GM18517 (cell line): Measurements from ENCODE around the gene SAYSD1.
A peak's percentile ranks its signal among the peaks of the same experiment; 100 is the strongest.
"Not testable (repeated sequence)": the region's sequence is repeated elsewhere in the genome, so short reads cannot be mapped to it uniquely, and the experiment has no call there.

Source experiments
- ATAC-seq: cut with Tn5 transposase; IDR thresholded peaks from one replicate; pipeline ENCODE4 v1.9.1; 2021; ENCODE audit warnings: mild to moderate bottlenecking, moderate library complexity; ENCODE audit not compliant: unreplicated experiment

Gene SAYSD1

DNA sequence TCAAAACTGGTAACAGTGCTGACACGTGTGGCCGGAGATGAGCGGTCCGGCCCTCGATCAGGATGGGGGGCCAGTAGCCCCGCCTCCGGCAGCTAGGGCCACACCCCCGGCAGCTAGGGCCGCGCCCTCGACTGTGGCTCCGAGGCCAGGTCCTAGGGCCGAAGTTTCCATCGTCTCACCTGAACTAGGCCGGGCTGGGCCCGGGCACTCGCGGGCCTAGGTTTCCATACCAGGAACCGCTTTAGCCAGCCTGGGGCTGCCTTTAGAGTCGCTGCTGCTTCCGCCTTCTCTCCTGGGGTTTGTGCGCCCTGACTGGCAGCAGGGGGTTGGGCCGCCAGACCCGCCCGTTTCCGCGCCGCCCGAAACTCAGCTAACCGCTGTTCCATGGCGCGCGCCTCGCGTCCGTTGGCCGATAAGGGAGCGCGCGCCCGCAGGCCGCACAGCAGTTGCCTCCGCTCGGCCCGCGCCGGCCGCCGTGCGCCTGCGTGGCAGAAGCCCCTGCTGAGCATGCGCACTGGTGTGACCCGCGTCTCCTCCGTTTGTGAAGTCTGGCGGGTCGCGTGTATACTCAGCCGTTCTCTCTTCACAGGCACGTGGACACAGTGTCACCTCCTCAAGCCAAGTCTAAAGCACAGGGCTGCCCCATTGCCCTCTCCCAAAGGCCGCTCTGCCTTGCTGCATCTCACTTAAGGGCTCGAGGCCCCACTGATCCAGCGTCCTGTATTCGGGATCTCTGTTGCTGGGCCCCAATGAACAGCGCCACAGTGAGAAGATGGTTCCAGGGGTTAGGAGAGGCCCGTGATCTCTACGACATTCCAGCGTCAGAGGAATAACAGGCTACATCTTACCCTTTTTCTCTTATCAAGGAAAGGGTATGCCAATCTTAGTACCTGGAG, at the start of gene SAYSD1:
Gene SAYSD1 (minus strand): TSS at position 483 of the 896 bp plus-strand sequence. CDS start 97 bp downstream, at position 386.
- peak; percentile 93 for ATAC-seq

GRCh38 chr6:39157511-39157910, 42.5 kb upstream of the SAYSD1 start:
- no peak for ATAC-seq

DNA sequence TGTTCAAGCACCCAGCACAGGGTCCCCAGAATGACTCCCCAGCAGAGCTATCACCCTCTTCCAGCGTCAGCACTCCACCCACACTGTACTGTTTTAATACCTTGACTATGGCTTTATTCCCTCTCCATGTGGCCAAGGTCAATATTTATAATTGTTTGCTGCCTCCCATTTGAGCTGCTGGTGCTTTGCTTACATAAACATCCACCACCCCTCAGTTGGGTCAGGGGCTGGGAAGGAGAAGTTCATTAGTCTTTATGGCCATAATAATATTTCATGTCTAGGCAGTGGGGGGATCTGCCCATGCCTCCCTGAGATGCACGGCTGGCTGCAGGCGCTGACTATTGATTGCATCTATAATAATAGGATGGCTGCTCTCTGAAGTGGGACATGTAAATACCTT, 41.8 kb upstream of the SAYSD1 start:
- ATAC-seq = no peak

DNA sequence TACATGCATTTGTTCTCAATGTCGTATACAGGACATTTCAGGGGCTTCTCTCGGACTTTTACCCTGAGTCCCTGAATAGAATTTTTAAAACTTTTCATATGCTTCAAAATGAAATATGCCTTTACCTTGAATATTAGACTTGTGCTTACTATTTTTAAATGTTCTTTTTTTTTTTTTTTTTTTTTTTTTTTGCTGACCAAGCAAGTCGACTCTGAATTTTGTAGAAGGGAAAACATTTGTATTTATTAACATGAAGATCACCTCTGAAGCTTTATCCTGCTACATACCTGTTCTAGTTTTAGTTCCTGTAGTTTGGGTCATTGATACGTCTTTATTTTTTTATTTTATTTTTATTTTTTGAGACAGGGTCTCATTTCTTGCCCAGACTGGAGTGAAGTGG, 39.7 kb upstream of the SAYSD1 start:
- no peak for ATAC-seq

DNA sequence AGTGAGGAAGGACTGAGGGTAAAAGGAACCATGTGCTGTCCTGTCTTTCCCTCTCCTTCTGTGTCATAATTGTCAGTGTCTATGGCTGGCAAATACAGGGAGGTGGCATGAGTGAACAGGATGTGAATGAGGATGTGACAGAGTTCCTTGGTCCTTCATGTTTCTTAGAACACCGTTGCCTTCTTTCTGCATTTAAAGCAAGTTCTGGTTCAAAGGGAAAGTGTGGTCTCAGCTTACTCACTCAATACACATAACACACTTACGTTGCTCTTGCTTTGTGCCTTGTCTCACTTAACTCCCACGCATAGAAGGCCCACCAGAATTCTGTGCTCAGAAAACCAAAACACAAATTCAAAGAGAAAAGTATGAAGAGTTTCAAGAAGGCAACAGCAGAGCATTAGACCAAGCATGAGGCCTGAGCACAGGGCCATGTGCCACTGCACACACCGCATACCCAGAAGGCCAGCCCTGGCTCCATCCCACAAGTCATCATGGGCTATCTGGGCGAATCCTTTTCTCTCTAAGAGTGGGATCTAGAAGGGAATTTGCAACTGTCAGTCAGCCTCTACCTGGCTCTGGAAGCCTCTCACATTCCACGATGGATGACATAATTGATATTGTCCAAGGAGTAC, 38.9 kb upstream of the SAYSD1 start:
- ATAC-seq = no peak

DNA sequence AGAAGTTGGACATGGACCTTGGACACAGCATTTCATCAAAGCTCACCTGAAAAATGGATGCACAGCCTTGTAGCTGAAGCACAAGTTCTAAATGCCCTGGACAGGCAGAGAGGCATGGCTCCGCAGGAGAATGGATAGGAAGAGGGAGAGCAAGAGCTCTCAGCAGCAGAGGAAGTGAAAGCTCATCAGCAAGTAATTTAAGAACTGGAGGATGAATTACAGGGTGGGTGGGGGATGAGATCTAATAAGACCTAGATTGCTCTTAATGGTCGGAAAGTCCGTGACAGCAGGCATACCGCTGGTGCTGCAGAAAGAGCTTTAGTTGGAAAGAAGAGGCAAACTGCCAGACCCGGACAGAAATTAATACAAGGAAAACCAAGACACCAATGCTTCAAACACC, 37.3 kb upstream of the SAYSD1 start:
- no peak for ATAC-seq

DNA sequence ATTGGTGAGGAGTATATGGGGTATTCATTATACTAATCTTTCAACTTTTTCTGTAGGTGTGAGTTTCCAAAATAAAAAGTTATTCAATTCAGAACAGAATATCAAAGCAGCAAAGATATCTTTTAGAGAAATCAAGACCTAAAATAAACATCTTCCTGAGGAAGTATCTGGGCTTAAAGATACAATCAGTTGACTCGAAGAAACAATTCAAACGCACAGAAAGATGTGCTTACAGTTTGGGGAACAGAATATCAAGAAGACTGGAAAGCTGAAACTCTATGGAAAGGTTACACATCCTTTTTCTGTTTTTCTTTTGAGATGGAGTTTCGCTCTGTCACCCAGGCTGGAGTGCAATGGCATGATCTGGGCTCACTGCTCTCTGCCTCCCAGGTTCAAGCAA, 36.2 kb upstream of the SAYSD1 start:
- no peak for ATAC-seq

GRCh38 chr6:39144481-39145173, 29.6 kb upstream of the SAYSD1 start:
- ATAC-seq = no peak

DNA sequence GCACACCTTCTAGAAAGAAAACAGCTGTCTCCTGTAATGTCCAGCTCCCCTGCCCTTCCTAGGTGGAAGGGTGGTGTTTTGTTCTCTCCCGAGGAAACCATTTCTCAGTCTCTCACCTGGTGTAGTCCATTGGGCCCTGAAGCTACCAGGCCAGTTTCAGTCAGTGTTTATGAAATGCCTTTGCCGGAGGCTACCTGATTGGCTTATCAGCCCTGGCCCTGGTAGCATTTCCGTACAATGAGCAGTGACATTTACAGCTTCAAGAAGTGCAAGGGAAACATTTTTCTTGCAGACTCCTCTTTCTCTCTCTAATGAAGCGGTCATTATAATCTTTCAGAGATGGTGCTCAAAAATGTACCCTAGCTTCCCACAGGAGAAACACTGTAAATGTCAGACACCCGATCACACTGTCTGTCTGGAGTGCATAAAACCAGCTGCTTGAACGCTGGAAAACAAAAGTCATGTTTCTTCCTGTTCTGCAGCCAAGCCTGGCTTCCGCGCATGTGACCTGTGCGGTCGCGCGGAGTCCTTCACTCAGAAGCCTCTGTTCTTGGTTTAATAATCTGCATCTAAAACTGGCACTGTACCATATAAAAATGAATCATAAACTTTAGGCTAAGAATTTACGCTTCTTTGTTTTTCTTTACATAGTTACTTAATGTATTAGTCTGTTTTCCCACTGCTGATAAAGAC, 28.4 kb upstream of the SAYSD1 start:
- no peak for ATAC-seq

GRCh38 chr6:39140556-39141167, 25.7 kb upstream of the SAYSD1 start:
- no peak for ATAC-seq

DNA sequence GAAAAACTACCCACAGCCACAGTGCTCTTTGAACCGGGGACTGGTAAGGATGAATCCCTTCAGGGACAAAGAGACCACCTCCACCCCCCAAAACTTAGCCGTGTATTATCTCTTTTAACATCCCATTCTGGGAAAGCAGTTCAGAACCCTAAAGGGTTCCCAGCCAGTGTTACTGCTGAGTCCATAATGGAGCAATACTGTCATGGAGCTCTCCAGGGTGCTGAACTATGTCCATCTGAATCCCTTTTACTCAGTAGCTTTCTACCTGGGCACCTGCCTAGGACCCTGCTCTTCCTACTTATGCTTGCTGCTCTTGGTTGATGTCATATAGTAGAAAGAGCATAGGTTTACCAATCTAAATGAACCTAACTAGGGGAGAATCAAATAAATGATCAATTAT, 22.3 kb upstream of the SAYSD1 start:
- ATAC-seq = no peak

- not testable (repeated sequence) for ATAC-seq
Observed at GRCh38 chr6:39136207-39136606, 21.2 kb upstream of the SAYSD1 start.

- not testable (repeated sequence) for ATAC-seq
Observed at GRCh38 chr6:39134761-39135160, 19.8 kb upstream of the SAYSD1 start.

DNA sequence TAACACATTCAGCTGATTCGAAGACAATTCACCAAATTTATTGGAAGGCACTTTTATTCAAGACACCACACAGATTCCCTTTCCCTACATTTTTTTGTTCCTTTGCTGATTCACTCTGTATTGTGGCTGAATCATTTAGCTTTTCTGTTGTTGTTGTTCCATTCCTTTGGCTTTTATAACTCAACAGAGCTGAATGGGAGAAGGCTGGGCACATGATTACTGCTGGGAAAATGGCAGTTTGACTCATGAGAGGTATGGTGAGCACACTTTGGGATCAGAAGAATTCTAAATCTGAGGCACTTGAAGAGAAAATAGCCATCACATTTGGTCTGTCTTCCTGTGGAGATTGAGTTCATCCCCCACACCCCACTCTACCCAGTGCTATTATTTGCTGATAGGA, 15.7 kb upstream of the SAYSD1 start:
- ATAC-seq = no peak

- no peak for ATAC-seq
Observed at GRCh38 chr6:39128832-39129231, 13.8 kb upstream of the SAYSD1 start.

GRCh38 chr6:39128106-39128505, 13.1 kb upstream of the SAYSD1 start:
- no peak for ATAC-seq

GRCh38 chr6:39124114-39124513, 9.1 kb upstream of the SAYSD1 start:
- ATAC-seq = no peak

- no peak for ATAC-seq
Observed at GRCh38 chr6:39118921-39119320, 3.9 kb upstream of the SAYSD1 start.

GRCh38 chr6:39114388-39114703, 640 bp downstream of the SAYSD1 start:
- peak; percentile 29 for ATAC-seq

GRCh38 chr6:39113788-39114187, 1.2 kb downstream of the SAYSD1 start:
- no peak for ATAC-seq

- ATAC-seq = no peak
Observed at GRCh38 chr6:39111280-39111679, 3.7 kb downstream of the SAYSD1 start.
